Ascending aorta (tissue), 2 donors: ENCODE data around the gene CPE. TPM values are rescaled to one million over a fixed set of nuclear protein-coding genes. Genes with fewer than 3 reads are reported as not detected.
"Not testable (repeated sequence)": the region's sequence is repeated elsewhere in the genome, so short reads cannot be mapped to it uniquely, and the experiment has no call there.

ENCODE experiments used
- DNase-seq, 2 donors: peaks; one replicate each; pipeline ENCODE4 v3.0.0-alpha.2; 2019; ENCODE audit warnings: low spot score in 2 of 2
- H3K27ac ChIP-seq, 2 donors: fragments of 200-600 bp; sonication (generic); one replicate each; pipeline ENCODE4 v1.5.1; 2016 to 2017; ENCODE audit warnings: mild to moderate bottlenecking in 1 of 2
- H3K27me3 ChIP-seq: fragments of 200-600 bp; sonication (generic); one replicate; pipeline ENCODE4 v1.5.1; 2017
- H3K36me3 ChIP-seq, 2 donors: fragments of 200-600 bp; sonication (generic); one replicate each; pipeline ENCODE4 v1.5.1; 2016
- H3K4me1 ChIP-seq, 2 donors: fragments of 200-600 bp; sonication (generic); one replicate each; pipeline ENCODE4 v1.5.1; 2016 to 2017; ENCODE audit warnings: mild to moderate bottlenecking in 1 of 2
- H3K4me3 ChIP-seq, 2 donors: fragments of 200-600 bp; sonication (generic); one replicate each; pipeline ENCODE4 v1.5.1; 2016 to 2017; ENCODE audit warnings: mild to moderate bottlenecking in 1 of 2
- H3K9me3 ChIP-seq, 2 donors: fragments of 200-600 bp; sonication (generic); one replicate each; pipeline ENCODE4 v1.5.1; 2016
- intact Hi-C: fragments of 100-400 bp; cut with DNase I; formaldehyde crosslinking; loops from one replicate; pipeline ENCODE4 v1.15.1; 2023
- total RNA-seq: library from RNA; depleted of rRNA; stranded (reverse); fragments of >200 nt; gene quantifications from one replicate; pipeline ENCODE4 v1.1.0, GENCODE V29; 2016
- TF ChIP-seq, protein P1 (sequence below), 3 experiments: fragments of 200-600 bp in 2 of 3; fragments of 450-650 bp in 1 of 3; sonication (generic) in 2 of 3; IDR thresholded peaks; one replicate each; pipeline ENCODE4 v1.5.1; 2016 to 2019; ENCODE audit warnings: antibody characterized with exemption in 3 of 3, mild to moderate bottlenecking in 1 of 3, moderate library complexity in 1 of 3

CPE gene
- total RNA-seq, 1 donor from 2014 or later = 199 TPM

DNA sequence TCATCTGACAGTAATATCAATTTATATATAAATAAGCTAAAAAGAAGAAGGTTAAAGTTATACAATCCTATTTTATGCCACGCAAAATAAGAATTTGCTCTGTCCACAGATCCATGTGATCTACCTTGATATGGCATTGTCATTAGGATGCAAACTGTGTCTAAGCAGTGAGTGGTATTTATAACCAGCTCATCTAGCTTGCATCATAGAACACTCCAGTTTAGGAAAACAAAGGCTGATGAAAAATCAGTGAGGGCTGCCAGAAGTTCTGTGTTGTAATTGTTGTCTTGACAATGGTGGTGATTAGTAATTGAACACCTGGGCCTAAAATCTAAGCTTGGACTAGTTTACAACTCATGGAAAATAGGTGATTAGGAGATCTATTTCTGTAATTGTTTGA lies 111.0 kb downstream of the CPE start:
- no peak for DNase-seq
- TF ChIP-seq, protein P1, sequence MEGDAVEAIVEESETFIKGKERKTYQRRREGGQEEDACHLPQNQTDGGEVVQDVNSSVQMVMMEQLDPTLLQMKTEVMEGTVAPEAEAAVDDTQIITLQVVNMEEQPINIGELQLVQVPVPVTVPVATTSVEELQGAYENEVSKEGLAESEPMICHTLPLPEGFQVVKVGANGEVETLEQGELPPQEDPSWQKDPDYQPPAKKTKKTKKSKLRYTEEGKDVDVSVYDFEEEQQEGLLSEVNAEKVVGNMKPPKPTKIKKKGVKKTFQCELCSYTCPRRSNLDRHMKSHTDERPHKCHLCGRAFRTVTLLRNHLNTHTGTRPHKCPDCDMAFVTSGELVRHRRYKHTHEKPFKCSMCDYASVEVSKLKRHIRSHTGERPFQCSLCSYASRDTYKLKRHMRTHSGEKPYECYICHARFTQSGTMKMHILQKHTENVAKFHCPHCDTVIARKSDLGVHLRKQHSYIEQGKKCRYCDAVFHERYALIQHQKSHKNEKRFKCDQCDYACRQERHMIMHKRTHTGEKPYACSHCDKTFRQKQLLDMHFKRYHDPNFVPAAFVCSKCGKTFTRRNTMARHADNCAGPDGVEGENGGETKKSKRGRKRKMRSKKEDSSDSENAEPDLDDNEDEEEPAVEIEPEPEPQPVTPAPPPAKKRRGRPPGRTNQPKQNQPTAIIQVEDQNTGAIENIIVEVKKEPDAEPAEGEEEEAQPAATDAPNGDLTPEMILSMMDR (IDR thresholded peaks at IDR 0.05) = no peak
- intact Hi-C loops = no loop called here
- H3K27me3 ChIP-seq = no peaks in the 10 kb centered on the region
- H3K36me3 ChIP-seq = peaks cover 12 to 17% of the 10 kb centered on the region in 2 donors
- no peaks in the 10 kb centered on the region for H3K9me3 ChIP-seq
- H3K4me3 ChIP-seq = no peak overlapping the region
- no peaks in the 10 kb centered on the region for H3K4me1 ChIP-seq
- H3K27ac ChIP-seq = no peak overlapping the region

DNA sequence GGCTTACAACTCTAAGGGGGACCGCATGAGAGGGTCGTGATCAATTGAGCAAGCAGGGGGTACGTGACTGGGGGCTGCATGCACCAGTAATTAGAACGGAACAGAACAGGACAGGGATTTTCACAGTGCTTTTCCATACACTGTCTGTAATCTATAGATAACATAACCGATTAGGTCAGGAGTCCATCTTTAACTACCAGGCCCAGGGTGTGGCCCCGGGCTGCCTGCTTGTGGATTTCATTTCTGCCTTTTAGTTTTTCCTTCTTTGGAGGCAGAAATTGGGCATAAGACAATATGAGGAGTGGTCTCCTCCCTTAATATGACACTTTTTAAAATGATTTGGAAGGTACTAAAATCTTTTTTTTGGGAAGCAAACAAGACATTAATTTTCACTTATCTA lies 113.8 kb downstream of the CPE start:
- H3K27me3 ChIP-seq, intact Hi-C loops, DNase-seq, H3K9me3 ChIP-seq, H3K4me3 ChIP-seq, H3K27ac ChIP-seq, H3K4me1 ChIP-seq: not testable (repeated sequence)
- peaks cover 9 to 13% of the 10 kb centered on the region in 2 donors for H3K36me3 ChIP-seq

DNA sequence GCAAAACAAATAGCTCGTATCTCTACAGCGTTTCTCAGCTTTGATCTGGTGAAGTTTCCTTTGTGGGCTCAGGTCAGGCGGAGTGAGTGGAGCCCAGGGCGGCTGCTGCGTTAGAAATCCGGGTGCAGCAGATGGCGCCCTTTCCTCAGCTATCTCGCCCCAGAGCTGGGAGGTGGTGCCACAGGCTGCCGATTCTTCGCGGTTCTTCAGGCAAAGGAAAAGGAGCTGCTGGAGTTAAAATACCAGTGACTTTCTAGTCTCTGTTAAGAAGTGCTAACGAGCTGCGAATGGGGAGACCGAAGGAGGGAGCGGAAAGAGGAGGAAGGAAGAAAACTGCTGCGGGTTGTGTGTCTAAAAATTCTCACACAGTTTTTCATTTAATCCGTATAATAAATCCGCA lies 114.6 kb downstream of the CPE start:
- H3K4me3 ChIP-seq = no peak overlapping the region
- H3K9me3 ChIP-seq = no peaks in the 10 kb centered on the region
- DNase-seq = peak in 1 of 2 donors; percentile 65
- TF ChIP-seq, protein P1 (IDR thresholded peaks at IDR 0.05) = peak in 2 of 3 experiments; percentile 21 to 36
- no peaks in the 10 kb centered on the region for H3K27me3 ChIP-seq
- H3K27ac ChIP-seq = no peak overlapping the region
- H3K36me3 ChIP-seq = peaks cover 6 to 7% of the 10 kb centered on the region in 2 donors
- H3K4me1 ChIP-seq = no peaks in the 10 kb centered on the region
- intact Hi-C loops = no loop called here

DNA sequence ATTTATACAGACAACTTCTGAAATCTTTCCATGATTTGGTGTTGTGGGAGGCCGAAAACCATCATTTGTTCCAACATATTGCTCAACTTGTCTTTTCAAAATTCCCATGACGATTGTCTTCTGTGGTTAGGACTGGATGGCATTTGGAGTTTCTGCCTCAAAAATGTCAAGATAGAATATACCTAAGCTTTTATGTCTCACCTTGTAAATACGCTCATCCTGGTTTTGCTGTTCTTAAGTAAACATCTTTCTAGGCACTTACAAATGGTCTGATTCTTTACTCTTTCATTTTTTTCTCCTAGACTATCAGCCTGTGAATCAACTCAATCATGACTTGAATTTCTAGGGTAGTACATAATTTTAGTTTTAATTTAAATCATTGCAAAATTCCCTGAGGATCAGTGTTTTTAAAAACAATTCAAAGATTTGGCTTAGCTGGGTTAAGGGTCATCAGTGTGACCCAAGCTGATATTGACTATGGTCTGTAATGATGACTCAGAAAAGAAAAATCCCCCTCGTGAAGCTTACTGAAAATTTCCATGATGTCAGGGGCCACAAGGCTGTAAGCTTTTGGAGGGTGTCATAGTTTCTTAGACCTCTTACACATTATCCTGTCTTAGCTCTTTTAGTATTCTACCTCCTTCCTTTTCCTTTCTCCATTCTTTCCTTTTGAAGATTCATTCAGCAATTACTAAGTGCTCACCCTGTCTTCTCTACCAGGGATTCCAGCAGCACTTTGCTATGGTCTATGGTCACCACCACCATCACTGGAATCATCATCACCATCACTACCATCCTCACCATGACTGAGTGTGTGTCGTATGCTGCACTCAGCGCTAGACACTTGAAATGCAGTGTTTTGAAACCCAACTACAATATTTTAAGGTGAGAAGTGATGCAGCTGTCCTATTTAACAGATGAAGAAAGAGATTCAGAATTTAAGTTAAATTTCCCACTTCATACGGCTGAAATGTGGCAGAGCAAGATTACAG lies 124.4 kb downstream of the CPE start:
- Histone ChIP-seq H3K27ac (peak overlapping the region in 1 of 2 donors; percentile 15), H3K9me3 (no peaks in the 10 kb centered on the region), H3K36me3 (peaks cover 0 to 16% of the 10 kb centered on the region in 2 donors), H3K27me3 (no peaks in the 10 kb centered on the region), H3K4me1 (peaks cover 0 to 10% of the 10 kb centered on the region in 2 donors), H3K4me3 (no peak overlapping the region)
- intact Hi-C loops = no loop called here
- TF ChIP-seq, protein P1 (IDR thresholded peaks at IDR 0.05) = no peak
- no peak for DNase-seq

DNA sequence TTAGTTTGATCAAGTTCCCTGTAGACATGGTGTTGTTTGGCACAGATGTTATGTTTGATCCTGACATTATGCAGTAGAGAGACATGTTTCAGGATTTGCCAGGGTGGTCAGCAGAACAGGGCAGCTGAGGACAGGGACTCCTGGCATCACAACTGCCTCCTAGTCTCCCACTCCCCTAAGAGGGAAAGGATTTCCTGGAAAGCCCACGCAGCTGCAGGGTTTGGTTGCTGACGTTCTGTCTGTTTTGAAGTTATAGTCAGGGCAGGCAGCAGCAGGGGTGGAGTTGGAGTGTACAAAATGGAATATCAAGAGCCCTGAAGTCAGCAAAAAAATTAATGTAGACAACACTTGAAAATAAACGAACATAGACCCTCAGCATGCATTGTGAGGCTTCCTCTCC lies 125.4 kb downstream of the CPE start:
- TF ChIP-seq, protein P1 (IDR thresholded peaks at IDR 0.05) = no peak
- peaks cover 0 to 8% of the 10 kb centered on the region in 2 donors for H3K36me3 ChIP-seq

More for the DNA sequence above, 125.4 kb downstream of the CPE start:
- intact Hi-C loops = no loop called here
- no peak overlapping the region for H3K4me3 ChIP-seq
- H3K9me3 ChIP-seq = no peaks in the 10 kb centered on the region
- H3K4me1 ChIP-seq = peaks cover 0 to 10% of the 10 kb centered on the region in 2 donors
- no peaks in the 10 kb centered on the region for H3K27me3 ChIP-seq
- DNase-seq = no peak
- no peak overlapping the region for H3K27ac ChIP-seq
